GM12878 (cell line): ENCODE data around the gene ZNF451.
"Not testable (repeated sequence)": the region's sequence is repeated elsewhere in the genome, so short reads cannot be mapped to it uniquely, and the experiment has no call there.

Experiments
- EP300 ChIP-seq, 2 experiments: fragments of 150-350 bp in 1 of 2; IDR thresholded peaks; 2 replicates each; pipeline ENCODE4 v1.6.1; 2011 to 2012; ENCODE audit warnings: low read depth in 2 of 2, low read length in 2 of 2, borderline replicate concordance in 1 of 2, improper control_type of control experiment in 1 of 2, inconsistent platforms in 1 of 2; ENCODE audit not compliant: control insufficient read depth in 1 of 2
- JUND ChIP-seq: IDR thresholded peaks from 2 replicates; pipeline ENCODE4 v1.6.1; 2012; ENCODE audit warnings: low read depth, mild to moderate bottlenecking, low read length, improper control_type of control experiment, moderate library complexity
- MYC ChIP-seq: IDR thresholded peaks from 2 replicates; pipeline ENCODE4 v1.6.1; 2011; ENCODE audit warnings: mild to moderate bottlenecking, low read length, moderate library complexity, inconsistent platforms; ENCODE audit not compliant: insufficient read depth, insufficient replicate concordance, insufficient read length, severe bottlenecking
- POLR2A ChIP-seq: IDR thresholded peaks from 2 replicates; pipeline ENCODE4 v1.6.1; 2011; ENCODE audit warnings: low read depth, mild to moderate bottlenecking, low read length
- USF2 ChIP-seq: IDR thresholded peaks from 2 replicates; pipeline ENCODE4 v1.6.1; 2011; ENCODE audit warnings: low read depth, low read length, improper control_type of control experiment, borderline replicate concordance
- YBX1 ChIP-seq: fragments of 450-650 bp; IDR thresholded peaks from 2 replicates; pipeline ENCODE4 v1.6.1; 2016; ENCODE audit warnings: antibody characterized with exemption
- TF ChIP-seq, protein P1 (sequence below), 3 experiments: IDR thresholded peaks in 2 of 3; conservative IDR thresholded peaks in 1 of 3; 2 replicates each; pipeline ENCODE4 v1.5.1; 2011; ENCODE audit warnings: low read depth in 3 of 3, low read length in 3 of 3, mild to moderate bottlenecking in 3 of 3, control low read depth in 2 of 3, moderate library complexity in 2 of 3, inconsistent platforms in 1 of 3, mixed read lengths in 1 of 3; ENCODE audit not compliant: control insufficient read depth in 2 of 3, insufficient read depth in 1 of 3; ENCODE audit errors: extremely low read depth in 1 of 3

DNA sequence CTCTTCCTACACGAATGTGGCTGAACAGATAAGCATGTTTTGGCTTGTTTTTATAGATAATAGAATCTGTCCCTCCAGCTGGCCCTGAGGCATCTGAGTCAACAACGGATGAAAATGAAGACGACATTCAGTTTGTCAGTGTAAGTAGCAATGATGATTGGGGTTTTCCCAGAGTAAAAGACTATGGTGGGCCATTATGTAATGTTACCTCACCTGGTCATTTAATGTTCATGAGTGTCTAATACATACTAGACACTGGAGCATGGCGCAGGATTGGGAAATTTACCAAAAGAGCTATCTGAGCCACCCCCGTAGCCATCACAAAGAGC lies 42.8 kb upstream of the ZNF451 start:
- TF ChIP-seq MYC; YBX1; JUND; EP300 (IDR thresholded peaks at IDR 0.05; ENCODE audit: borderline replicate concordance in 1 of 2, control insufficient read depth in 1 of 2, low read depth in 2 of 2, low read length in 2 of 2); POLR2A; USF2: not testable (repeated sequence)
- TF ChIP-seq, protein P1, sequence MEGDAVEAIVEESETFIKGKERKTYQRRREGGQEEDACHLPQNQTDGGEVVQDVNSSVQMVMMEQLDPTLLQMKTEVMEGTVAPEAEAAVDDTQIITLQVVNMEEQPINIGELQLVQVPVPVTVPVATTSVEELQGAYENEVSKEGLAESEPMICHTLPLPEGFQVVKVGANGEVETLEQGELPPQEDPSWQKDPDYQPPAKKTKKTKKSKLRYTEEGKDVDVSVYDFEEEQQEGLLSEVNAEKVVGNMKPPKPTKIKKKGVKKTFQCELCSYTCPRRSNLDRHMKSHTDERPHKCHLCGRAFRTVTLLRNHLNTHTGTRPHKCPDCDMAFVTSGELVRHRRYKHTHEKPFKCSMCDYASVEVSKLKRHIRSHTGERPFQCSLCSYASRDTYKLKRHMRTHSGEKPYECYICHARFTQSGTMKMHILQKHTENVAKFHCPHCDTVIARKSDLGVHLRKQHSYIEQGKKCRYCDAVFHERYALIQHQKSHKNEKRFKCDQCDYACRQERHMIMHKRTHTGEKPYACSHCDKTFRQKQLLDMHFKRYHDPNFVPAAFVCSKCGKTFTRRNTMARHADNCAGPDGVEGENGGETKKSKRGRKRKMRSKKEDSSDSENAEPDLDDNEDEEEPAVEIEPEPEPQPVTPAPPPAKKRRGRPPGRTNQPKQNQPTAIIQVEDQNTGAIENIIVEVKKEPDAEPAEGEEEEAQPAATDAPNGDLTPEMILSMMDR (IDR thresholded peaks at IDR 0.05 in 2 of 3, conservative IDR thresholded peaks at IDR 0.05 in 1 of 3; ENCODE audit: control insufficient read depth in 2 of 3, extremely low read depth in 1 of 3, insufficient read depth in 1 of 3, low read depth in 3 of 3, low read length in 3 of 3) = not testable (repeated sequence)
